C4-2B (cell line): ENCODE data around the gene PPL.

Experiments used
- CTCF ChIP-seq: fragments of 450-650 bp; conservative IDR thresholded peaks from 2 replicates; pipeline ENCODE4 v1.5.1; 2017; ENCODE audit warnings: mild to moderate bottlenecking
- ZFX ChIP-seq: fragments of 450-650 bp; IDR thresholded peaks from 2 replicates; pipeline ENCODE4 v1.6.1; 2017

- TF ChIP-seq CTCF: no peak
- no peak for TF ChIP-seq ZFX
Observed at GRCh38 chr16:4884209-4884608, 52.7 kb downstream of the PPL start.
